ENCODE results near the gene TRIM67.

DNA sequence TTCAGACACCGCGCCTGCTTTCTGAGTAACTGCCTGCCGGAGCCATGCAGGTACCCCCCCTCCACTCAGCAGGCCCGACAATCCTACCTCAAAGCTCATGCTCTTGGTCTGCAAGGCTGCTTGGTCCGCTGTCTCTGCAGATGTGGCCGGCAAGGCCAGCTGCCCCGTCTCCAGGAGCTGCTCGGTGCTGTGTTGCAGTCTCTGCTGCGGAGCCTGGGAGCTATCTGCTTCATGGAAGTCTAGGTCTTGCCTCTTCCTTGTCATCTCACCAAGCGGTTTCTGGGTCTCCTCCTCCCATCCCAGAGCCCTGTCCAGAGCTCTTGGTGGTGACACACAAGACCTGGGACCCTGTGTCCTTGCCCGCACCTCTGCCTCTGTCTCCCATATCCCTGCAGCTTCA is 55.2 kb downstream of the TRIM67 start:
- no peak for TF ChIP-seq ZSCAN32 (CRISPR knock-in tag; IDR thresholded peaks at IDR 0.05)
- TF ChIP-seq FOXA3 (CRISPR knock-in tag; conservative IDR thresholded peaks at IDR 0.05 in 1 of 2, IDR thresholded peaks at IDR 0.05 in 1 of 2), result no peak
- TF ChIP-seq, protein P1, sequence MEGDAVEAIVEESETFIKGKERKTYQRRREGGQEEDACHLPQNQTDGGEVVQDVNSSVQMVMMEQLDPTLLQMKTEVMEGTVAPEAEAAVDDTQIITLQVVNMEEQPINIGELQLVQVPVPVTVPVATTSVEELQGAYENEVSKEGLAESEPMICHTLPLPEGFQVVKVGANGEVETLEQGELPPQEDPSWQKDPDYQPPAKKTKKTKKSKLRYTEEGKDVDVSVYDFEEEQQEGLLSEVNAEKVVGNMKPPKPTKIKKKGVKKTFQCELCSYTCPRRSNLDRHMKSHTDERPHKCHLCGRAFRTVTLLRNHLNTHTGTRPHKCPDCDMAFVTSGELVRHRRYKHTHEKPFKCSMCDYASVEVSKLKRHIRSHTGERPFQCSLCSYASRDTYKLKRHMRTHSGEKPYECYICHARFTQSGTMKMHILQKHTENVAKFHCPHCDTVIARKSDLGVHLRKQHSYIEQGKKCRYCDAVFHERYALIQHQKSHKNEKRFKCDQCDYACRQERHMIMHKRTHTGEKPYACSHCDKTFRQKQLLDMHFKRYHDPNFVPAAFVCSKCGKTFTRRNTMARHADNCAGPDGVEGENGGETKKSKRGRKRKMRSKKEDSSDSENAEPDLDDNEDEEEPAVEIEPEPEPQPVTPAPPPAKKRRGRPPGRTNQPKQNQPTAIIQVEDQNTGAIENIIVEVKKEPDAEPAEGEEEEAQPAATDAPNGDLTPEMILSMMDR (IDR thresholded peaks at IDR 0.05 in 2 of 3, conservative IDR thresholded peaks at IDR 0.05 in 1 of 3; ENCODE audit: insufficient read depth in 2 of 3, low read depth in 1 of 3, low read length in 3 of 3), result no peak
- no peak for TF ChIP-seq FOSL1 (tag; conservative IDR thresholded peaks at IDR 0.05)
- TF ChIP-seq CREM (IDR thresholded peaks at IDR 0.05; ENCODE audit: low read depth), result no peak
- TF ChIP-seq TSC22D4 (tag; IDR thresholded peaks at IDR 0.05), result no peak
- TF ChIP-seq SMARCE1 (IDR thresholded peaks at IDR 0.05), result no peak
- no peak for TF ChIP-seq NR2C1 (IDR thresholded peaks at IDR 0.05)
- no peak for TF ChIP-seq NR2C1 (tag; IDR thresholded peaks at IDR 0.05)
- TF ChIP-seq POLR3A (IDR thresholded peaks at IDR 0.05; ENCODE audit: borderline replicate concordance, extremely low read depth, insufficient read depth, insufficient read length), result no peak
- TF ChIP-seq, protein P2, sequence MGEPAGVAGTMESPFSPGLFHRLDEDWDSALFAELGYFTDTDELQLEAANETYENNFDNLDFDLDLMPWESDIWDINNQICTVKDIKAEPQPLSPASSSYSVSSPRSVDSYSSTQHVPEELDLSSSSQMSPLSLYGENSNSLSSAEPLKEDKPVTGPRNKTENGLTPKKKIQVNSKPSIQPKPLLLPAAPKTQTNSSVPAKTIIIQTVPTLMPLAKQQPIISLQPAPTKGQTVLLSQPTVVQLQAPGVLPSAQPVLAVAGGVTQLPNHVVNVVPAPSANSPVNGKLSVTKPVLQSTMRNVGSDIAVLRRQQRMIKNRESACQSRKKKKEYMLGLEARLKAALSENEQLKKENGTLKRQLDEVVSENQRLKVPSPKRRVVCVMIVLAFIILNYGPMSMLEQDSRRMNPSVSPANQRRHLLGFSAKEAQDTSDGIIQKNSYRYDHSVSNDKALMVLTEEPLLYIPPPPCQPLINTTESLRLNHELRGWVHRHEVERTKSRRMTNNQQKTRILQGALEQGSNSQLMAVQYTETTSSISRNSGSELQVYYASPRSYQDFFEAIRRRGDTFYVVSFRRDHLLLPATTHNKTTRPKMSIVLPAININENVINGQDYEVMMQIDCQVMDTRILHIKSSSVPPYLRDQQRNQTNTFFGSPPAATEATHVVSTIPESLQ (CRISPR knock-in tag; IDR thresholded peaks at IDR 0.05), result no peak

All from K562 (cell line).